ENCODE data around the gene EEIG1.

DNA sequence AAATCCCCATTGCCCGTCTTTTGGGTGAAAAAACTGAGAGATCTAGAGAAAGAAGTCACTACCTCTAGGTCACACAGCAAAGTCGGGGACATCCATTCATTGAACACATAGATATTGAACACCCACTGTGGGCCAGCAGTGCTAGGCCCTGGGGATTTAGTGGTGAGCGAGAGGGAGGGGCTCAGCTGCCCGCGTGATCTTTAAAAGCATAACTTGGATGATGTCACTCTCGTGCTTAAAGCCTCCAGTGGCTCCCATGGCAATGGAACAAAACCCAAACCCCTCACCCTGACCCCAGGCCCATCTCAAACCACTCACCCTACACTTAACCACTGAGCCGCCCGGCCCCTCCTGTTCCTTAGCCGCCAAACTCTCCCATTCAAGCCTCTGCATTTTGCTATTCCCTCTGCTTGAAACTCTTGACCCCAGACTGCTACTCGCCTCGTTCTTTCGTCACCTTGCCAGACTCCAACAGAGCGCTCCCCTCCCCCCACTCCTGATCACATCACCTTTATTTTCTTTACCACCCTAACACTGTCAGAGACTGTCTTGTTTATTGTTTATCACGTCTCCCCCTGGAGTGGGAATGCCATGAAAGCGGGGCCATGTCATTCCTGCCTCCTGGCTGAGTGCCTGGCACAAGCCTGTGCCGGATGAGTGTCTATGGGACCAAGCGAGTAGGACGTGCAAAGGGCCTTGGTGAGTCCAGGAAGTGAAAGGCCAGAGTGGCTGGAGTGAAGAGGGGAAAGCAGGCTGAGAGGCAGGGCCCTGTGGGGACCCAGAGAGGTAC is 49.5 kb downstream of the EEIG1 start:
- TF ChIP-seq, protein P1, sequence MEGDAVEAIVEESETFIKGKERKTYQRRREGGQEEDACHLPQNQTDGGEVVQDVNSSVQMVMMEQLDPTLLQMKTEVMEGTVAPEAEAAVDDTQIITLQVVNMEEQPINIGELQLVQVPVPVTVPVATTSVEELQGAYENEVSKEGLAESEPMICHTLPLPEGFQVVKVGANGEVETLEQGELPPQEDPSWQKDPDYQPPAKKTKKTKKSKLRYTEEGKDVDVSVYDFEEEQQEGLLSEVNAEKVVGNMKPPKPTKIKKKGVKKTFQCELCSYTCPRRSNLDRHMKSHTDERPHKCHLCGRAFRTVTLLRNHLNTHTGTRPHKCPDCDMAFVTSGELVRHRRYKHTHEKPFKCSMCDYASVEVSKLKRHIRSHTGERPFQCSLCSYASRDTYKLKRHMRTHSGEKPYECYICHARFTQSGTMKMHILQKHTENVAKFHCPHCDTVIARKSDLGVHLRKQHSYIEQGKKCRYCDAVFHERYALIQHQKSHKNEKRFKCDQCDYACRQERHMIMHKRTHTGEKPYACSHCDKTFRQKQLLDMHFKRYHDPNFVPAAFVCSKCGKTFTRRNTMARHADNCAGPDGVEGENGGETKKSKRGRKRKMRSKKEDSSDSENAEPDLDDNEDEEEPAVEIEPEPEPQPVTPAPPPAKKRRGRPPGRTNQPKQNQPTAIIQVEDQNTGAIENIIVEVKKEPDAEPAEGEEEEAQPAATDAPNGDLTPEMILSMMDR (IDR thresholded peaks at IDR 0.05), result no peak
- no peak for TF ChIP-seq EZH2 (IDR thresholded peaks at IDR 0.05; ENCODE audit: borderline replicate concordance, insufficient read depth, low read depth, low read length, poor library complexity, severe bottlenecking)

All from B cell (primary cell).